Spleen (tissue), 7 donors: ENCODE results near the gene ADRB1.

Source experiments
- CTCF ChIP-seq, 11 experiments: fragments of 200-600 bp in 7 of 11; fragments of 450-650 bp in 4 of 11; sonication (generic) in 4 of 11; IDR thresholded peaks in 8 of 11; conservative IDR thresholded peaks in 3 of 11; 1 replicate in 7 of 11; 2 replicates in 4 of 11; pipeline versions ENCODE4 v1.4.0 to v1.8.0; 2016 to 2021; ENCODE audit warnings: antibody characterized with exemption in 11 of 11, inconsistent platforms in 4 of 11, mild to moderate bottlenecking in 1 of 11
- POLR2A ChIP-seq, 3 donors: fragments of 450-650 bp; IDR thresholded peaks; one replicate each; pipeline ENCODE4 v1.5.1; 2017; ENCODE audit warnings: antibody characterized with exemption in 3 of 3, mild to moderate bottlenecking in 1 of 3
- donor health status: DM: no; HTN: no; CAD: no; lungs with moderate emphysema.
- donor health status: DM: no; HTN: no; CAD: no.
- donor health status: DM: no; HTN: no; CAD: no.

DNA sequence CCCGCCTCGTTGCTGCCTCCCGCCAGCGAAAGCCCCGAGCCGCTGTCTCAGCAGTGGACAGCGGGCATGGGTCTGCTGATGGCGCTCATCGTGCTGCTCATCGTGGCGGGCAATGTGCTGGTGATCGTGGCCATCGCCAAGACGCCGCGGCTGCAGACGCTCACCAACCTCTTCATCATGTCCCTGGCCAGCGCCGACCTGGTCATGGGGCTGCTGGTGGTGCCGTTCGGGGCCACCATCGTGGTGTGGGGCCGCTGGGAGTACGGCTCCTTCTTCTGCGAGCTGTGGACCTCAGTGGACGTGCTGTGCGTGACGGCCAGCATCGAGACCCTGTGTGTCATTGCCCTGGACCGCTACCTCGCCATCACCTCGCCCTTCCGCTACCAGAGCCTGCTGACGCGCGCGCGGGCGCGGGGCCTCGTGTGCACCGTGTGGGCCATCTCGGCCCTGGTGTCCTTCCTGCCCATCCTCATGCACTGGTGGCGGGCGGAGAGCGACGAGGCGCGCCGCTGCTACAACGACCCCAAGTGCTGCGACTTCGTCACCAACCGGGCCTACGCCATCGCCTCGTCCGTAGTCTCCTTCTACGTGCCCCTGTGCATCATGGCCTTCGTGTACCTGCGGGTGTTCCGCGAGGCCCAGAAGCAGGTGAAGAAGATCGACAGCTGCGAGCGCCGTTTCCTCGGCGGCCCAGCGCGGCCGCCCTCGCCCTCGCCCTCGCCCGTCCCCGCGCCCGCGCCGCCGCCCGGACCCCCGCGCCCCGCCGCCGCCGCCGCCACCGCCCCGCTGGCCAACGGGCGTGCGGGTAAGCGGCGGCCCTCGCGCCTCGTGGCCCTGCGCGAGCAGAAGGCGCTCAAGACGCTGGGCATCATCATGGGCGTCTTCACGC is 825 bp downstream of the ADRB1 start:
- TF ChIP-seq CTCF (IDR thresholded peaks at IDR 0.05 in 8 of 11, conservative IDR thresholded peaks at IDR 0.05 in 3 of 11): no peak
- TF ChIP-seq POLR2A (IDR thresholded peaks at IDR 0.05): no peak
